ENCODE data around the gene ARHGAP26.

The ARHGAP26 gene

DNA sequence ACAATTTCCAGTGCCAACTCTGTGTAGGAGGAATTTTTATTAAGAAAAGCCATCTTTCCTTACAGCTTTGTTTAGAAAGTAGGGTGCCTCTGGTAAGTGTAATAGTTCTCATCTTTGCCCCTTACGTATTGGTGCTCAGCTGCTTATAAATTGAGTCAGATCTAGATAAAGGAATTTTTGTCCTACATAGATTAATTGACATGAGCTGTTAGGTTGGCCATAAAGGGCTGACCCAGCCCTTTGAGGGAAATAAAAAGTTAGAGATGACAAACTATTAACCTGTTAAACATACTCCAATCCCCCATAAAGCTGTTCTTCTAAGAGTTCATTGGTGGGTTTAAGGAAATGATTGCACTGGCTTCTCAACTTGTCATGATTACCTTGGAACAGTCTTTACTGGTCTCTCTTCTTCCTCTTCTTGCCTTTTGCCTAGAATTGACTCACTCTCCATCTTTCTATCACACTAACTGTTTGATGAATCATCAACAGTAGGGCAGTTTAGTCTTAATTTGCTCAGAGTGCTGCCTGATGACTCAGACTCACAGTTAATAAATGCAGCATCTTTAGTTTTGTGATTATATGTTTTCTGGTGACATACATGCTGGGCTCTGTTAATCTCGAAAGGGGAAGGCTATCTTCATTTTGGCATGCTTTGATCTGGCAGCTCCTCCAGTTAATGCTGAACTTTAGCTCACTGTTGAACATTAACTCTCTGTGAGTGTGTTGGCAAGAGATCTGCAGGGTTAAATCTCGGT, 51.7 kb downstream of the ARHGAP26 start:
- peaks cover 60% of the 10 kb centered on the region for H3K4me1 Mint-ChIP-seq (ENCODE audit: low read depth)
- no peaks in the 10 kb centered on the region for H3K9me3 Mint-ChIP-seq (ENCODE audit: low read depth)
- peak overlapping the region; percentile 43 for H3K4me3 Mint-ChIP-seq
- H3K36me3 Mint-ChIP-seq, result peaks cover 9% of the 10 kb centered on the region
- peak overlapping the region; percentile 83 for H3K27ac Mint-ChIP-seq
- no peaks in the 10 kb centered on the region for H3K27me3 Mint-ChIP-seq

DNA sequence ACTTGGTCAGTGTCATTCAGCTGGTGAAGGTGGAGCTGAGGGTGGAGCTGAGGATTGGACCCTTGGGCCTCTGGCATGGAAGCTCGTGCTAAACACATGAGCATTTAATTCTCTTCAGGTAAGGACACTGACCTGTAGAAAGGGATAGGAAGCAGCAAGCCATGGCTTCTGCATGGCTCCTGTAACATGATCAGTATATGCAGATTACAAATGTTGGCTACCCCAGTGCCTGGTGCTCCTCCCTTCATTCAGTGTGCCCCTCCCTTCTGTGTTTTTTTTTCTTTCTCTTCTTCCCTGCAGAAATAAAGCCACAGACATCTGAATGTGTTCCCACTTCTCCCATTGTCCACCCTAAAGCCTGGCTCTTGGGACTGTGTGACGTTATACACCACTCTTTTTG, 52.9 kb downstream of the ARHGAP26 start:
- peaks cover 9% of the 10 kb centered on the region for H3K36me3 Mint-ChIP-seq
- no peak overlapping the region for H3K27ac Mint-ChIP-seq
- H3K27me3 Mint-ChIP-seq, result no peaks in the 10 kb centered on the region
- no peaks in the 10 kb centered on the region for H3K9me3 Mint-ChIP-seq (ENCODE audit: low read depth)
- H3K4me1 Mint-ChIP-seq (ENCODE audit: low read depth), result peaks cover 67% of the 10 kb centered on the region
- H3K4me3 Mint-ChIP-seq, result no peak overlapping the region

GRCh38 chr5:142823806-142824205, 53.6 kb downstream of the ARHGAP26 start:
- no peaks in the 10 kb centered on the region for H3K27me3 Mint-ChIP-seq
- H3K4me3 Mint-ChIP-seq, result peak overlapping the region; percentile 8

GRCh38 chr5:142824391-142824790, 54.2 kb downstream of the ARHGAP26 start:
- no peak overlapping the region for H3K4me3 Mint-ChIP-seq
- H3K9me3 Mint-ChIP-seq (ENCODE audit: low read depth), result no peaks in the 10 kb centered on the region
- peaks cover 8% of the 10 kb centered on the region for H3K36me3 Mint-ChIP-seq
- peaks cover 78% of the 10 kb centered on the region for H3K4me1 Mint-ChIP-seq (ENCODE audit: low read depth)
- no peak overlapping the region for H3K27ac Mint-ChIP-seq
- no peaks in the 10 kb centered on the region for H3K27me3 Mint-ChIP-seq

More at GRCh38 chr5:142823806-142824205, 53.6 kb downstream of the ARHGAP26 start:
- H3K36me3 Mint-ChIP-seq, result peaks cover 9% of the 10 kb centered on the region
- H3K9me3 Mint-ChIP-seq (ENCODE audit: low read depth), result no peaks in the 10 kb centered on the region
- peaks cover 72% of the 10 kb centered on the region for H3K4me1 Mint-ChIP-seq (ENCODE audit: low read depth)
- peak overlapping the region; percentile 76 for H3K27ac Mint-ChIP-seq

DNA sequence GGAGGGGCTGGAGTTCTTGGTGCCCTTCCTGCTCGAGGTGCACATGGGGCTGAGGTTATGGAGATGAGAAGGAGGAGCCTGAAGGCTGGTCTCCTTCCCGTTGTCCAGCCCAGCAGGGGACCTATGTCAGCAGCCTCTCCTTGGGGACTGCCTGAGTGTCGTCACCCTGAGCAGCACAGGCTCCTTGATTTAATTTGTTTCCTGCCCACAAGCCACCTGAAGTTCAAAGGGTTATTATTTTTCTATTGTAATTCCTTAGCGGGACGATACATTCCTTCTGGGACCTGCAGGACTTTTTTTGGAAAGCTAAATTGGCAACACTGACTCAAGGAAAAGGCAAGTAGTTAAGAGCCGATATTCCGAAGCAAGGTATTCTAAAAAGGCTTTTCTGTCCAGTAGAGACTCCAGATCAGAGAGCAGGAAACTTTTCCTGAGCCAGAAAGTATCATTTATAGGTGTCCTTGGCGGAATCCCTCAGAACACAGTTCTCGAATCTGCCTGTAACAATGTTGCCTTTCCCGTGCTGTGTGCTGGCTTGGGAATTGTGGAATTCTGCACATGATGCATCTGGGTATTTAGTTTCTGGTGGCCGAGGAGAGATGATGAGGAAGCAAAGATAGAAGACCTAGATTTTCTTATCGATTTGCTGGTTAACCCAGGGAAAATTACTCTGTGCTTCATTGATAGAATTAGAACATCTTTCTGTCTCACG, 55.4 kb downstream of the ARHGAP26 start:
- Mint-ChIP-seq H3K36me3 (peaks cover 7% of the 10 kb centered on the region), H3K9me3 (ENCODE audit: low read depth) (no peaks in the 10 kb centered on the region), H3K4me1 (ENCODE audit: low read depth) (peaks cover 82% of the 10 kb centered on the region), H3K27me3 (no peaks in the 10 kb centered on the region), H3K27ac (no peak overlapping the region), H3K4me3 (no peak overlapping the region)

DNA sequence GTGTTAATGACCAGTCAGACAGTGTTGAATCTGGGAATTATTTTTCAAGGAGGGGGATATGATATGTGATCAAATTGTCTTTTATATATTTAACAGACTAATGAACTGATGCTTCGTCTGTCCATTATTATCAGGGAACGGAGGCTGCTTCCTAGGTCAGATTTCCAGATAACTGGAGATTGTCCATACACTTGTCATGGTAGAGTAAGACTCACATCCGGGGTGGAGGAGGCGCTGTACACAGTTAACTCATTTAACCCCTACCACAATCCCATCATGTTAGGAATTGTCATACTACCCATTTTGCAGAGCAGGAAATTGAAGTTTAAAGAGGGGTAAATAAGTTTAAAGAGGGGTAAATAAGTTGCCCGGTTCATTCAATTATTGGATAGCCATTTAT, 55.9 kb downstream of the ARHGAP26 start:
- H3K4me1 Mint-ChIP-seq (ENCODE audit: low read depth), result peaks cover 79% of the 10 kb centered on the region
- H3K9me3 Mint-ChIP-seq (ENCODE audit: low read depth), result no peaks in the 10 kb centered on the region
- H3K36me3 Mint-ChIP-seq, result peaks cover 2% of the 10 kb centered on the region
- H3K4me3 Mint-ChIP-seq, result no peak overlapping the region
- peak overlapping the region; percentile 19 for H3K27ac Mint-ChIP-seq
- no peaks in the 10 kb centered on the region for H3K27me3 Mint-ChIP-seq

DNA sequence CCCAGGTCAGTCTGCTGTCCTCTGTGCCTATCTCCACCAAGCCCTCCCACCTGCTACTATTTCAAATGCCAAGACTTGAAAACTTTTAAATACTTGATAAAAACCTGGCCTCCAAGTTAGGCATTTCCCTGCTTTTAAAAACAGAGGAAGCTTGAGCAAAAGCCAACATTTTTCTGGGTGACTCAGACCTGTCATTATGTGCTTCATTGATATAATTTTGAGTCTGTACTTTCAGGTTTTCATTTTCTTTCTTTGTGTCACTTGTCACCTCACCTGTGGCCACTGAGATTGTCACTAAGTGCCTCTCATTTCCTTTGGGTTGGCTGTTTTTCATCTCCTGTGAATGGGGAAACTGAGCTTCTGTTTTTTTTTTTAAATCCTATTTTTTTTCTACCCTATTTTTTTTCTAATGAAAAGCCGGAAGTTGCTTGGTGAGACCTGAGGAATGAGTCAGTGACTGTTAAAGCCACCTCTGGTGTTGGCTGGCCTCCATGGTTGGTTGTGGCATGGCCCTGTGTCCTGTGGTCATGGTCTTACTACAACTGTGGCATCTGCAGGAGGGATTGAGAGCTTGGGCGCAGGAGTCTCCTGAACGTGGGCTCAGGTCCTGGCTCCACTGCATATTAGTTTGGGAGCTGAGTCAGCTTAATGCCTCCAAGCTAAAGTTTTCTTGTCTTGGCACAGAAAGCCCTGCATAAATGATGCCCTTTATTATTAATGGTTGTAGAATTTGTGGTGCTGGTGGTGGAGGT, 56.7 kb downstream of the ARHGAP26 start:
- no peaks in the 10 kb centered on the region for H3K9me3 Mint-ChIP-seq (ENCODE audit: low read depth)
- H3K4me3 Mint-ChIP-seq, result peak overlapping the region; percentile 27
- peak overlapping the region; percentile 61 for H3K27ac Mint-ChIP-seq
- H3K27me3 Mint-ChIP-seq, result no peaks in the 10 kb centered on the region
- H3K36me3 Mint-ChIP-seq, result peaks cover 6% of the 10 kb centered on the region
- H3K4me1 Mint-ChIP-seq (ENCODE audit: low read depth), result peaks cover 80% of the 10 kb centered on the region

- Mint-ChIP-seq H3K27ac (peak overlapping the region; percentile 4), H3K27me3 (no peaks in the 10 kb centered on the region), H3K9me3 (ENCODE audit: low read depth) (no peaks in the 10 kb centered on the region), H3K36me3 (peaks cover 6% of the 10 kb centered on the region), H3K4me1 (ENCODE audit: low read depth) (peaks cover 79% of the 10 kb centered on the region), H3K4me3 (no peak overlapping the region)
Measured at GRCh38 chr5:142827934-142828576, 57.9 kb downstream of the ARHGAP26 start.

DNA sequence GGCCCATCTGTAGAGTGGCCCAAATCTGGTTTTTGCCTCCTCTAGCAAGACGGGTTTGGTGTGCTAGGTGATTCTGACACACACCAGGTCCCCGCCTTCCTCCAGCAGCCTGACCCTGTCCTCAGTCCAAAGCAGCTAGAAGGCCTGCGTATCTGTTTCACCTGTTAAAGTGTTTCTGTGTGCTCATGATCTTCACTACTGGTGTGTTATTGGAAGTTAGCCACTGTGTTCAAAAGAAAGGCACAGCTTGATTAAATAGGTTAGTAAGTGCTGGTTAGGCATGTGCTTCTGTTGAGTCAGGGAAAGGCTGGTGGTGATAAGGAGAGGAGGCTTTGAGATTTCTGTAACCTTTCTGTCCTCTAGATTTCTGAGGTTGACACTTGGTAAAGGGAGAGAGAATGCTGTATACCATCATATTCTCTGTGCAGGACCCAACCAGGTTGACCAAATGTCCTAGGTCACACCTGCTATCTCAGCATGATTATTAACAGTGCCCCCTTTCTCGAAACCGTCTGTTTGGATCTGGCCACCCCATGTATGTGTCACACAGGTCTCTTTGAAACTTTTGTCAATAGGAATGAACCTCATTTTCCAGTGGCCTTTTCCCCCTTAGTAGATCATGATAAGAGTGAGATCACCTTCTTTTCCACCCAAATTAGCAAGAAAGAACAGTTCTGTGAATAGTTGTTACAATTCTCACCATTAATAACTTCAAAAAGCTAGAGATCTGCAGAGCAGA, 58.8 kb downstream of the ARHGAP26 start:
- H3K27me3 Mint-ChIP-seq, result no peaks in the 10 kb centered on the region
- H3K4me3 Mint-ChIP-seq, result no peak overlapping the region
- peak overlapping the region; percentile 11 for H3K27ac Mint-ChIP-seq
- H3K4me1 Mint-ChIP-seq (ENCODE audit: low read depth), result peaks cover 74% of the 10 kb centered on the region
- no peaks in the 10 kb centered on the region for H3K9me3 Mint-ChIP-seq (ENCODE audit: low read depth)
- peaks cover 8% of the 10 kb centered on the region for H3K36me3 Mint-ChIP-seq

- no peak overlapping the region for H3K27ac Mint-ChIP-seq
- H3K9me3 Mint-ChIP-seq (ENCODE audit: low read depth), result no peaks in the 10 kb centered on the region
- H3K36me3 Mint-ChIP-seq, result peaks cover 8% of the 10 kb centered on the region
- peaks cover 69% of the 10 kb centered on the region for H3K4me1 Mint-ChIP-seq (ENCODE audit: low read depth)
- no peak overlapping the region for H3K4me3 Mint-ChIP-seq
- no peaks in the 10 kb centered on the region for H3K27me3 Mint-ChIP-seq
Measured at GRCh38 chr5:142829801-142830220, 59.6 kb downstream of the ARHGAP26 start.

- H3K27ac Mint-ChIP-seq, result peak overlapping the region; percentile 16
- H3K4me3 Mint-ChIP-seq, result no peak overlapping the region
- peaks cover 69% of the 10 kb centered on the region for H3K4me1 Mint-ChIP-seq (ENCODE audit: low read depth)
- H3K27me3 Mint-ChIP-seq, result no peaks in the 10 kb centered on the region
- H3K36me3 Mint-ChIP-seq, result peaks cover 9% of the 10 kb centered on the region
- H3K9me3 Mint-ChIP-seq (ENCODE audit: low read depth), result no peaks in the 10 kb centered on the region
Measured at GRCh38 chr5:142830241-142831008, 60.2 kb downstream of the ARHGAP26 start.

- Mint-ChIP-seq H3K4me1 (ENCODE audit: low read depth) (peaks cover 70% of the 10 kb centered on the region), H3K9me3 (ENCODE audit: low read depth) (no peaks in the 10 kb centered on the region), H3K27me3 (no peaks in the 10 kb centered on the region), H3K4me3 (no peak overlapping the region), H3K27ac (peak overlapping the region; percentile 51), H3K36me3 (peaks cover 10% of the 10 kb centered on the region)
Measured at GRCh38 chr5:142831009-142831383, 60.8 kb downstream of the ARHGAP26 start.

DNA sequence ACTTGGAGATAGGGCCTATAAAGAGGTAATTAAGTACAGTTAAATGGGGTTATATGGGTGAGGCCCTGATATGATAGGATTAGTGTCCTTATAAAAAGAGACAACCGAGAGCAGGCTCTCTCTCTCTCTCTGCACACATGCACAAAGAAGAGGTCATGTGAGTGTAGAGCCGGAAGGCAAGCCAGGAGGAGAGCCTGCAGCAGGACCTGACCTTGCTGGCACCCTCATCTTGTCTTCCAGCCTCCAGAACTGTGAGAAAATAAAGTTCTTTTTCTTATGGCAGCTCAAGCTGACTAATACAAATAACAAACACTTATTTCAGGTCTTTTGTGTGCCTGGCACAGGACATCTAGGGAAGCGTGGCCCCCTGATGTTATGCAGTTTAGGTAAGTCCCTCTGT, 62.1 kb downstream of the ARHGAP26 start:
- Mint-ChIP-seq H3K27ac (no peak overlapping the region), H3K4me3 (no peak overlapping the region), H3K36me3 (peaks cover 10% of the 10 kb centered on the region), H3K27me3 (no peaks in the 10 kb centered on the region), H3K9me3 (ENCODE audit: low read depth) (no peaks in the 10 kb centered on the region), H3K4me1 (ENCODE audit: low read depth) (peaks cover 63% of the 10 kb centered on the region)
